NCI-H748 (cell line): ENCODE data around the gene DISC1.

ENCODE experiments used
- DNase-seq: peaks from one replicate; lab custom pipeline; 2025; ENCODE audit not compliant: unreplicated experiment; lab: John Stamatoyannopoulos, UW

Gene DISC1

GRCh38 chr1:231694465-231695077, 68.0 kb downstream of the DISC1 start:
- no peak for DNase-seq

DNA sequence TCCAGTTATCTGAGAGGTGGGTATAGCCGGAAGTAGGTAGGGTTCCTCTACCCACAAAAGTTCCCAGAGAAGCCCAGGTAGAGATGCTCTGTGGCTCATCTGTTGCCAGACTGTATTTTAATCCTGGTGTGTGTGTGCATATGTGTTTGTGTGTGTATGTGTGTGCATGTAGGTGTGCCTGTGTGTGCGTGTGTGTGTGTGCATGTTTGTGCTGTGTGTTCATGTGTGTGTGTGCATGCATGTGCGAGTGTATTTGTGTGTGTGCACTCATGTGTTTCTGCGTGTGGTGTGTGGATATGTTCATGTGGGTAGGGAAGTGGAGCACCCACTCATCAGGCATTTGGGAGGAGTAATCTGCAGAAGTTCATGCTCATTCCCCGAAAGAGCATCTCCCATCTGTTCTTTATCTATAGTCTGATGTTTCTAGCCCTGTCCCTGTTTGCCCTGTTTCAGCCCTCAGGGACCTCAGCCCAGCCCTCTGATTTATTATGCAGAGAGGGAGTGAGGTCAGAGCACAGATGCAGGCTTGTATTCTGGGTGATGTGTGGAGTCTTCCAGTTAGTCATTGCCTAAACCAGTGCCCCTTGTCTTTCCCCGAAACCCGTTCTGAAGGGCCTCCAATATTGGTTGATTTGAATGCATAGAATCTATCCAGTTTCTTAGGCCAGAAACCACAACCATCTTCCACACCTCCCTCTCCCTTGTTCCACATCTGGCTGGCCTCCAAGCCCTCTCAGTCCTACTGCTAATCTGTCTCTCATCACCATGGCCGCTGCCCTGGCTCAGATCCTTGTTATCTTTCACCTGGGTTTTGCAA, 69.1 kb downstream of the DISC1 start:
- DNase-seq: no peak

DNA sequence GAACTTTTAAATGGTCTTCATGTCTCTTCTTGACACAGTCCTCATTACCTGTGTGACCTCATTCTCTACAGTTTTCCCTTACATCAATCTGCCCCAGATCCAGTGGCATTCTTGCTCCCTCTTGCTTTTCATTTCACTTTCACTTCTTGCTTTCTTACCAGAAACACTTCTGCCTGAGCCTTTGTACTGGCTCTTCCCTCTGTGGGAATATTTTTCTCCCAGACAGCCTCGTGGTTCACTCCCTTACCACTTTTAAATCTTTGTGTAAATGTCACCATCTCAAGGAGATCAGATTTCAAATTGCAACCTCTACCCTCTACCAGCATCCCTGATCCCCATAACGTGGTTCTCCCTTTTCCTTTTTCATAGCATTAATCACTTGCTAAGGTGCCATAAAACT, 73.2 kb downstream of the DISC1 start:
- DNase-seq: peak; percentile 6

DNA sequence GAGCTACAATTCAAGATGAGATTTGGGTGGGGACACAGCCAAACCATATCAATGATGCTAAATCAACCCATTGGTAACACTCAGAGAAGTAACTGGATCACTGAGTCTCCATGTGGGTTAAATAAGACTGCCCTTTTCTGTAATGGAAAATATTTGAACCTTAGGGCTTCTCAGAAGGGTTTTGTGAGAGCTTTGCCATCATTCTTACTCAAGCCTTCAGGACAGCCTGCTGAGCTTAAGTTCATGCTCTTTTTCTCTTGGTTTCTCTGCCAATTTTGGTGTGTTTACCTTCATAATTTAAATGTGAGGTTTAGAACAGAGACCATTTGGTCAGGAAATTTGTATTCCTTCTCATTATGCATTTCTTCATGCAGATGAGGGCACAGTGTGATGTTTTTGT, 74.7 kb downstream of the DISC1 start:
- DNase-seq: no peak

DNA sequence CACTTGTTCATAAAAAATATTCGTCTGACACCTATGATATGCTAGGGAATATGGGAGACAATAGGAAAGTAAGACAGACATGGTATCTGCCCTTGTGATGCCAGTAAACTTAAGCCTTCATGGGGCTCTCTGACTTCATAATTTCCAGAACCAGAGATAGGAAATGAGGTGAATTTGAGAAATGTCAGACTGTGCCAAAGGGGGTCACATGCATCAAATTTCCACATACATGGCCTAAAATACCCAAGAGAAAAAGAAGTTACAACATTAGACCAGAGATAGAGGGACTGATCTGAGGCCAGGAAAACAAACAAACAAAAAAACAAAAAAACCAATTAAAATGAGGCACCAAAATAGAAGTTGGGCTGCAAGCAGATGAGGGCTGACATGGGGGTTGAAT, 75.7 kb downstream of the DISC1 start:
- no peak for DNase-seq

GRCh38 chr1:231702804-231703203, 76.2 kb downstream of the DISC1 start:
- DNase-seq: no peak

DNA sequence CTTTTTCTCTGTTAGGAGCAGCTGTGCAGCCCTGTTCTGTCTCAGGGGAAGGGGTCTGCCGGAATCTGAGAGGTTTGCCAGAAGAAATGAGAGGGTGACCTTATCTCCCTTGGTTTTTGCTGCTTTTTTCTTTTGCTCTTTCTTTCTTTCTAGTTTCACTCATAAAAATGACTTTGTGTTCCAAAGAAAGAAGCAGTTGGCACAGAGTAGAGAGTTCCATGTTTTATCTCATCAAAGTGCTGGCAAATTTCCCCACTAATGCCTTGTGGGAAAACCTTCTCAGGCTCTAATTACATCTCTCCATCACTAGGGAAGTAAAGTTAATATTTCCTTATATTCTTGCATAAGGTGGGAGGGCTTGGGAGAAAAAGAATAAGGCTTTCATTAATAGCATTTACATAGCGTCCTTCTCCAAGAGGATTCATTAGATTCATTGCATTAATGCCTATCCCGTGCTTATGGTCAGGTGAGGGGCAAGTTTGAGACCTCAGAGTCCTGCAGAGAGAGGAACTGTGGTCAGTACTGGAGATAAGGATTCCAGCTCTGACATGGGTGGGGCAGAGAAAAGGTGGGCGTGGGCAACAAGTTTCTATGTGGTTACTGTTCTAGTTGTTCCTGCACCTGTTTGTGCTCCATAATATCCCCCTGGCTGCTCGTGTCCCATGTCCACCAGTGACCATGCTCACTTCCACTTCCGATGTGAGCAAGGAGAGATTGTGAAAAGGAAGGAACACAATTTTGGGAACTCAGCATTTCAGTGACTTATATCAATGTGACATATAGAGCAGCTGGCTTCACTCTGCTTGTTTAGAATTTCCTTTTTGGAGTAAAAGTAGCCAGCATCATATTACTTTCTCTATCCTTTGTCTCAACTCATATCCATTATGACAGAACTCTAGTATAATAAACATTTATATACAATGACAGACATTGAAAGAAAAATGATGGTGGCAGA, 79.5 kb downstream of the DISC1 start:
- no peak for DNase-seq

- no peak for DNase-seq
Observed at GRCh38 chr1:231706934-231707333, 80.3 kb downstream of the DISC1 start.

DNA sequence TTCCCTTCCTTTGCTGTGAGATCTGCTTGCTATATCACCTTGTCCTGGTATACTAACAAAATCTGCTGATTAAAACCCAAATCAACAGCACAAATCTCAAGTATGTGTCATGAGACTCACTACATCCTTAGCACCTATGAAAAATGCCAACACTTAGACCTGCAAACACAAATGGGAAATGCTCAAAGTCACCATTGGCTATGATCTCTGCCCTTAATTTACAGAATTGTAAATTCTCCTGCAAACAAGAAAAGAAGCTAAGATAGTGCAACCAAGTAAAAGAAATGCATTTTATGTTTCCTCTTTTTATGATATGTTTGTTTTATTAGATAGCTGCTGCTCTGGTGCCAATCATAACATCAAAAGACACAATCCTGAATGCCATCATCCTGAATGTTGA, 80.8 kb downstream of the DISC1 start:
- no peak for DNase-seq

DNA sequence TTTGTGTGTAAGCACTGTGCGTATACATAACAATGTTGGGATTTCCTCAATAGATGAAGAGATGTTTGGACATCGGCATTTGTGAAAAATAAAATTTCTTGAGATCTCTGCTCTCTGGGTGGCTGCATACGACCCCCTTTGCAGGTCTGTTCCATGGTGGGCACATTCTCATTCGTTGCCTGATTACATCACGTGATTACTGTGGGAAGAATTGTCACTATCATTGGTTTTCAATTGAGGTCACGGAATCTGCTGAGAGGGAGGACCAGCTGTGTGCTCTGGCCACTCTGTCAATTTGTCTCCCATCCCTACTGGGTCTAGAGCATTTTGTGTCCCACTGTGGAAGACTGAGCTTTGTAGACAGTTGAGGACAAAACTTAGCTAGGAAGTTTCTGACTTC, 81.8 kb downstream of the DISC1 start:
- no peak for DNase-seq

GRCh38 chr1:231714440-231714839, 87.8 kb downstream of the DISC1 start:
- DNase-seq: no peak

GRCh38 chr1:231715816-231716722, 89.5 kb downstream of the DISC1 start:
- peak; percentile 22 for DNase-seq

DNA sequence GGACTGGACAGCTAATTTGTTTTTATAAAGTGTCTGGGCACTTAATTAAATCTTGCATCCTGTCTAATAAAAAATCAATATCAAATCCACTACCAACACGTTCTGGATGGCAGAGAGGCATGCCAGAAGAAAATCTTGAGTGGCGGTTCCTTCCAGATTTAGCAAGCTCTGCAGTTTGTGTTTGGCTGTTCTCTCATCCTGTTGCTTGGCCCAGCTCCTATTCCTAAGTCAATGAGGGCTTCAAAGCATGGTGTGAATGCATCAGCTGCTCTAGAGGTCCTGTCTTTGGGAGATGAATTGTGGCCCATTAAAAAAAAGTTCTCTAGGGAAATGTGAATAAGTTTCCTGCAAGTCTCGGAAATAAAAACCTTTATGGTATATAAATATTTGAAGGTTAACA, 90.3 kb downstream of the DISC1 start:
- DNase-seq: no peak

GRCh38 chr1:231719485-231720183, 93.0 kb downstream of the DISC1 start:
- DNase-seq: peak; percentile 2

DNA sequence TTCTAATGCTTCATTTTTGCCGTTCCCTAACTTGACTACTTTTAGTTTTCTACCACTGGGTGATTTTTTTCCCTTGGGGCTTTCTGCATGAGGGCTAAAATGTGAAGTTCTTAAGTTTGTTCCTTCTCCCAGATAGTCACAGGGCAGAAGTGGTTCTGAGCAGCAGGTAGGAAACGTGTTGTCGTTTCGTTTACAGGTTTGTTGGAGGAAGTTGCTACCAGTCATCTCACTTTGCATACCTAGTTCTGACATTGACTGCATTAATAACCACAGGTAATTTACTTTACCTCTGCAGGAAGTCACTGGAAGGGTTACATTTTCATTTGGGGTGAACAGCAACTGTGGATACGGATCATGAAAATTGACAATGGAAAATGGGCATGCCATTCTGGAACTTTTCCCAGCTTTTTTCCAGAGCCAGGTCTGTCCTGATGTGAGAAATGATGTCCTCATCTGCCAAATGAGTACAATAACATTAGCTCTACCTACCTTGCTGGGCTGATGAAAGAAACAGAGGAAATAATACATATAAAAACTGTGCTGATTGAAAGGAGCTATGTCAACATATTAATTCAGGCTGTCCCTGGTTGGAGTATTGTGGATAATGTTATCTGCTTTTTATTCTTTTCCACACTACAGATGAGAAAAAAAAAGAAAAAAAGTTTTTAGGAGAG, 94.2 kb downstream of the DISC1 start:
- peak; percentile 40 for DNase-seq

- no peak for DNase-seq
Observed at GRCh38 chr1:231721436-231721835, 94.8 kb downstream of the DISC1 start.

DNA sequence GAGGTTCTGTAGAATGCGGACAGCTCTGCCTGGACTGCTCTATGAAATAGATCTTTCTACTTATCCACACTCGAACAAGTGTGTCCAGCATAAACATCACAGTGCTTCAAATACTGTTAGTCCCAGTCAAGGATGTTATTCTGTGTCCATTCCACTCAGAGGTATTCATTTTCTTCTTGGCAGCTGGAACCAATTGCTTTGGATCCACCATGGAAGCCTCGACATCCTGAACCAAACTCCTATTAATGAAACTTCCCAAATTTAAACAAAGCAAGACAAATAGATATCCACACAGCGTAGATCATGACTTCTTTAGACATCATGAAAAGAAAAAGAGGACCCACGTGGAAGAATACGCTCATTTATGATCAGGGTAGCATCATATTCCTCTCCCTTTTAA, 95.8 kb downstream of the DISC1 start:
- no peak for DNase-seq

DNA sequence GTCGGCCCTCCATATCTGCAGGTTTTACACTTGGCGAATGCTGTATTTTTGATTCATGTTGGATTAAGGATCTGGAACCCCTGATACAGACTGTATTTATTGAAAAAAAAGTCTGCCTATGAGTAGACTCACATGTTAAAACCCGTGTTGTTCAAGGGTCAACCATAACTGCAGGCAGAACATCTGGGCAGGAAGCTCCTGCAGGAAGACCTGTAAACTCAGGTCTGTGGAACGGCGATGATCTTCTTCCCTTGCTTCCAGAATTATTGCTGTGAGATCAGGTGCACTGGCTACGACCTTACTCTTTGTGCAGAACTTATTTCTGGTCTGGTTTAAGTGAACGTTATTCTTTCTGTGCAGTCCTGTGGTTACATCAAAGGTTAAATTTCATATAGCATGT, 96.6 kb downstream of the DISC1 start:
- no peak for DNase-seq

DNA sequence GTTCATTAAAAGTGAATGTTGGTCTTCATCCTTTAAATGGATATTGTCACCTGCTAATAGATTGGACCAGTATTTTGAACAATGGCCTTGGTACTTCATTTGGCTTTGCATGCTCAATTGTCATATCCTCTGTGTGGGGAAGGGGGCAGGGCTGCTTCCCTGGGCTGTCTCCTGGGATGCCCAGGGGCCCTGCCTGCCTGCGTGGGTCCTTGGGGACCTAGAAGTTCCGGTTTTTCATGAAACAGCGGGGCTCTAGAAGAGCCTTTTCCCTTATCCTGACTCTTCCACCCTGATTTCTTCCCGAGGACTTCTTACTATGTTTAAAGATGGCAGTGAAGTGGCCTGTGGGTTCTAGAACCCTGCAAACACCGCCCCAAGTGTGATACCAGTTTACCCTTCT, 97.5 kb downstream of the DISC1 start:
- DNase-seq: no peak
